K562 (cell line): Measurements from ENCODE around the gene HGF. TPM values are rescaled to one million over a fixed set of nuclear protein-coding genes. Genes with fewer than 3 reads are reported as not detected.

Source experiments
- ATAC-seq: fragments of 200-7000 bp; cut with Tn5 transposase; 3 replicates; pipeline ENCODE4 v1.9.1; 2020; ENCODE audit warnings: moderate library complexity
- BruUV-seq: library from RNA; stranded (reverse); fragments of 400-500 nt; replicated peaks from 2 replicates; lab custom pipeline; 2021; lab: Mats Ljungman, UMichigan
- CTCF ChIA-PET: fragments of 300-600 bp; formaldehyde crosslinking; extraction: SDS; loops from one replicate; lab custom pipeline; 2021; ENCODE audit warnings: low intra/inter-chr PET ratio; lab: Yijun Ruan, JAX
- POLR2A ChIA-PET: fragments of 300-600, 350-650 bp; sonication (Branson Sonifier 250); formaldehyde crosslinking; extraction: SDS; loops from one replicate; lab custom pipeline; 2021; ENCODE audit warnings: antibody characterized with exemption, inconsistent platforms; lab: Yijun Ruan, JAX
- DNase-seq, 4 experiments: peaks; one replicate each; pipeline versions ENCODE4 v3.0.0 to v3.0.0-alpha.2; 2011 to 2018; ENCODE audit warnings: low spot score in 3 of 4, mixed read lengths in 3 of 4; ENCODE audit errors: extremely low read depth in 1 of 4
- FAIRE-seq: peaks from 2 replicates; lab custom pipeline; 2011; peaks lifted over from hg19 to GRCh38; lab: Jason Lieb, UNC
- H2AFZ ChIP-seq: 2 replicates; pipeline ENCODE4 v1.6.0; 2011; ENCODE audit warnings: low read depth, low read length, control low read depth, inconsistent platforms
- H3K27ac ChIP-seq: fragments of 200-600 bp; 3 replicates; pipeline ENCODE4 v1.8.0; 2011; ENCODE audit warnings: low read depth, mild to moderate bottlenecking, control low read depth, inconsistent platforms, low read length, moderate library complexity, mixed read lengths; ENCODE audit errors: extremely low read depth
- H3K27me3 ChIP-seq, 2 experiments: fragments of 300-600 bp in 1 of 2; 2 replicates in 1 of 2; 3 replicates in 1 of 2; pipeline versions ENCODE4 v1.6.0 to v1.8.0; 2011; ENCODE audit warnings: inconsistent platforms in 2 of 2, low read length in 2 of 2, mild to moderate bottlenecking in 1 of 2, mixed read lengths in 1 of 2, moderate library complexity in 1 of 2; ENCODE audit not compliant: control insufficient read depth in 2 of 2, insufficient read depth in 2 of 2
- H3K36me3 ChIP-seq: fragments of 300-600 bp; 3 replicates; pipeline ENCODE4 v1.8.0; 2011; ENCODE audit warnings: mild to moderate bottlenecking, low read length, inconsistent platforms; ENCODE audit not compliant: control insufficient read depth, insufficient read depth
- H3K4me1 ChIP-seq, 2 experiments: fragments of 200-600 bp in 1 of 2; replicated peaks in 1 of 2; 2 replicates in 1 of 2; 3 replicates in 1 of 2; pipeline versions ENCODE4 v1.5.1 to v1.8.0; 2011; ENCODE audit warnings: inconsistent platforms in 2 of 2, low read length in 2 of 2, mild to moderate bottlenecking in 1 of 2, mixed read lengths in 1 of 2, moderate library complexity in 1 of 2; ENCODE audit not compliant: control insufficient read depth in 2 of 2, insufficient read depth in 2 of 2
- H3K4me2 ChIP-seq: 2 replicates; pipeline ENCODE4 v1.6.1; 2011; ENCODE audit warnings: low read length, control low read depth, inconsistent platforms, mixed read lengths; ENCODE audit not compliant: insufficient read depth
- H3K4me3 ChIP-seq: fragments of 200-600 bp; sonication (generic), shearing (Covaris generic); 2 replicates; pipeline ENCODE4 v1.5.1; 2016; ENCODE audit warnings: control low read depth, inconsistent platforms
- H3K79me2 ChIP-seq: fragments of 200-600 bp; 3 replicates; pipeline ENCODE4 v1.8.0; 2011; ENCODE audit warnings: low read length, inconsistent platforms; ENCODE audit not compliant: control insufficient read depth, insufficient read depth
- H3K9ac ChIP-seq, 2 experiments: 2 replicates each; pipeline versions ENCODE4 v1.6.0 to v1.6.1; 2011; ENCODE audit warnings: low read depth in 2 of 2, low read length in 2 of 2, control low read depth in 1 of 2, inconsistent platforms in 1 of 2, mild to moderate bottlenecking in 1 of 2, mixed read lengths in 1 of 2; ENCODE audit not compliant: insufficient read depth in 1 of 2
- H3K9me1 ChIP-seq: one replicate; pipeline ENCODE4 v1.6.0; 2011; ENCODE audit warnings: inconsistent platforms, mild to moderate bottlenecking, low read length, moderate library complexity; ENCODE audit not compliant: control insufficient read depth, insufficient read depth
- H3K9me3 ChIP-seq: replicated peaks from 2 replicates; pipeline ENCODE4 v1.5.1; 2011; ENCODE audit warnings: low read depth, low read length, inconsistent platforms; ENCODE audit not compliant: control insufficient read depth, insufficient read depth
- H4K20me1 ChIP-seq: replicated peaks from 2 replicates; pipeline ENCODE4 v1.6.1; 2011; ENCODE audit warnings: low read length, inconsistent platforms, mixed read lengths; ENCODE audit not compliant: control insufficient read depth, insufficient read depth
- CREB1 ChIP-seq, 2 experiments: sonication (generic) in 1 of 2; formaldehyde crosslinking in 1 of 2; IDR thresholded peaks; 2 replicates each; pipeline versions ENCODE4 v1.6.1 to v1.8.0; 2012 to 2022; ENCODE audit warnings: inconsistent platforms in 1 of 2, mild to moderate bottlenecking in 1 of 2, missing genetic modification reagents in 1 of 2, moderate library complexity in 1 of 2
- CUX1 ChIP-seq: fragments of 200-800 bp; sonication (Bioruptor generic); IDR thresholded peaks from 2 replicates; pipeline ENCODE4 v1.6.1; 2016; ENCODE audit warnings: missing genetic modification characterization, missing compliant biosample characterization
- FOXA3 ChIP-seq, 2 experiments: fragments of 450-650 bp in 1 of 2; sonication (generic) in 1 of 2; formaldehyde crosslinking; IDR thresholded peaks in 1 of 2; conservative IDR thresholded peaks in 1 of 2; 2 replicates each; pipeline versions ENCODE4 v1.4.0 to v1.8.0; 2020 to 2022; ENCODE audit warnings: mild to moderate bottlenecking in 2 of 2, missing genetic modification reagents in 1 of 2
- KDM5B ChIP-seq: fragments of 200-600 bp; sonication (generic); IDR thresholded peaks from 2 replicates; pipeline ENCODE4 v1.6.1; 2012; ENCODE audit warnings: low read depth, mild to moderate bottlenecking, moderate library complexity, low read length, control low read depth, inconsistent platforms; ENCODE audit not compliant: insufficient replicate concordance
- POLR2G ChIP-seq: fragments of 200-400 bp; formaldehyde crosslinking; IDR thresholded peaks from 2 replicates; pipeline ENCODE4 v1.6.1; 2017; ENCODE audit warnings: low read depth, mild to moderate bottlenecking, antibody characterized with exemption, low read length, moderate library complexity
- PREB ChIP-seq: sonication (generic); formaldehyde crosslinking; IDR thresholded peaks from 2 replicates; pipeline ENCODE4 v1.8.1; 2023; ENCODE audit warnings: mild to moderate bottlenecking, missing genetic modification reagents
- RBM34 ChIP-seq: fragments of 200-400 bp; formaldehyde crosslinking; IDR thresholded peaks from 2 replicates; pipeline ENCODE4 v1.6.1; 2018; ENCODE audit warnings: low read length, borderline replicate concordance; ENCODE audit not compliant: insufficient read depth
- TOE1 ChIP-seq, 2 experiments: fragments of 450-650 bp in 1 of 2; sonication (generic) in 1 of 2; formaldehyde crosslinking in 1 of 2; IDR thresholded peaks; 2 replicates each; pipeline versions ENCODE4 v1.7.1 to v1.8.0; 2016 to 2022; ENCODE audit warnings: borderline replicate concordance in 2 of 2, mild to moderate bottlenecking in 2 of 2, antibody characterized with exemption in 1 of 2, inconsistent platforms in 1 of 2, low read depth in 1 of 2, missing genetic modification reagents in 1 of 2, moderate library complexity in 1 of 2
- TRIM24 ChIP-seq, 2 experiments: fragments of 450-650 bp; IDR thresholded peaks; 2 replicates each; pipeline ENCODE4 v1.6.1; 2016
- WGBS: fragments of 100-300 bp; shearing (Covaris generic); methylation state at CpG from one replicate; pipeline ENCODE4 v1.1.6; 2016; ENCODE audit warnings: low coverage, mixed read lengths; ENCODE audit not compliant: insufficient coverage; ENCODE audit errors: missing lambda C conversion rate; 5-methylcytosine and 5-hydroxymethylcytosine counted together
- in situ Hi-C: fragments of 300-500 bp; cut with MboI; formaldehyde crosslinking; loops from 4 replicates; pipeline ENCODE4 v1.15.0; 2018; ENCODE audit warnings: inconsistent platforms, mixed read lengths
- intact Hi-C: fragments of 100-400 bp; cut with micrococcal nuclease; formaldehyde crosslinking; loops from 2 replicates; pipeline ENCODE4 v1.14.2; 2022
- polyA plus RNA-seq, 8 experiments: library from polyadenylated mRNA; depleted of rRNA in 4 of 8; stranded (reverse) in 5 of 8; unstranded in 3 of 8; fragments of >200 nt; fragmentation: Nextera tagmentation in 2 of 8; fragmentation: Illumina TruSeq in 1 of 8; extraction: Ambion mirVana in 2 of 8; extraction: Trizol in 1 of 8; gene quantifications; 2 replicates each; pipeline versions ENCODE4 v1.2.1 to v1.2.3, GENCODE V29; 2011 to 2014; ENCODE audit warnings: inconsistent platforms in 1 of 8, missing spikeins in 1 of 8
- total RNA-seq, 7 experiments: library from RNA; depleted of rRNA in 6 of 7; stranded (reverse); fragments of >200 nt in 6 of 7; fragmentation: Illumina TruSeq in 2 of 7; extraction: Trizol in 2 of 7; gene quantifications; 2 replicates each; pipeline versions ENCODE4 v1.2.1 to v1.2.3, GENCODE V29; 2011 to 2021; ENCODE audit warnings: low replicate concordance in 1 of 7

HGF gene
- total and polyA plus RNA-seq, 9 of the 15 experiments (the other 6 are each of a cell fraction or from before 2014, with no cell fraction given), result 0.02 TPM; not detected in 8

GRCh38 chr7:81811956-81812865 is 42.4 kb upstream of the HGF start (continued):
- TF ChIP-seq CREB1 (IDR thresholded peaks at IDR 0.05), result no peak
- no peak for TF ChIP-seq CREB1 (CRISPR knock-in tag; IDR thresholded peaks at IDR 0.05)
- no peak for TF ChIP-seq POLR2G
- TF ChIP-seq TRIM24 (IDR thresholded peaks at IDR 0.05), result no peak

GRCh38 chr7:81810476-81811155 is 40.8 kb upstream of the HGF start:
- DNase-seq (no peak), FAIRE-seq (no peak), ATAC-seq (no peak)
- Histone ChIP-seq H3K36me3 (no peaks in the 10 kb centered on the region), H3K4me1 (no peaks in the 10 kb centered on the region), H3K9me3 (no peaks in the 10 kb centered on the region), H2AFZ (no peak overlapping the region), H3K79me2 (no peaks in the 10 kb centered on the region), H3K4me2 (no peak overlapping the region), H3K27me3 (no peaks in the 10 kb centered on the region), H3K9ac (no peak overlapping the region), H3K27ac (no peak overlapping the region), H3K4me3 (no peak overlapping the region), H3K9me1 (no peaks in the 10 kb centered on the region), H4K20me1 (no peaks in the 10 kb centered on the region)
- intact Hi-C loops (no loop called here), in situ Hi-C loops (no loop called here)
- no TSS peak for BruUV-seq
- WGBS, result under 1% methylated on average over 6 of the region's 6 CpGs
- CTCF ChIA-PET, result no interaction called here
- POLR2A ChIA-PET, result no interaction called here
- TF ChIP-seq TOE1 (IDR thresholded peaks at IDR 0.05; ENCODE audit: borderline replicate concordance), result no peak
- no peak for TF ChIP-seq TOE1 (CRISPR knock-in tag; IDR thresholded peaks at IDR 0.05; ENCODE audit: borderline replicate concordance, low read depth)
- no peak for TF ChIP-seq FOXA3 (CRISPR knock-in tag; conservative IDR thresholded peaks at IDR 0.05 in 1 of 2, IDR thresholded peaks at IDR 0.05 in 1 of 2)
- no peak for TF ChIP-seq KDM5B
- TF ChIP-seq RBM34, result no peak
- no peak for TF ChIP-seq PREB (CRISPR knock-in tag)
- no peak for TF ChIP-seq CUX1 (CRISPR knock-in tag)
